Stimulated activated CD4-positive, alpha-beta T cell treated with anti-CD3 and anti-CD28 coated beads, Interleukin-15, amount 100 ng/mL, for 1 hour (primary cell): ENCODE results near the gene IGF1R.
"Not testable (repeated sequence)": the region's sequence is repeated elsewhere in the genome, so short reads cannot be mapped to it uniquely, and the experiment has no call there.

Experiments used
- DNase-seq, 2 donors: peaks; one replicate each; pipeline ENCODE4 v3.0.0-alpha.2; 2020; ENCODE audit warnings: low read depth in 1 of 2, low spot score in 1 of 2

Gene IGF1R

GRCh38 chr15:98647774-98648653 is at the start of gene IGF1R:
Gene IGF1R (plus strand): TSS chr15:98648539. CDS start chr15:98649582, 1,043 bp downstream.
- peak; percentile 79 to 90 for DNase-seq

- peak in 1 of 2 donors; percentile 14 for DNase-seq
These were observed 48.2 kb upstream of the IGF1R start for GRCh38 chr15:98599909-98600691.

DNA sequence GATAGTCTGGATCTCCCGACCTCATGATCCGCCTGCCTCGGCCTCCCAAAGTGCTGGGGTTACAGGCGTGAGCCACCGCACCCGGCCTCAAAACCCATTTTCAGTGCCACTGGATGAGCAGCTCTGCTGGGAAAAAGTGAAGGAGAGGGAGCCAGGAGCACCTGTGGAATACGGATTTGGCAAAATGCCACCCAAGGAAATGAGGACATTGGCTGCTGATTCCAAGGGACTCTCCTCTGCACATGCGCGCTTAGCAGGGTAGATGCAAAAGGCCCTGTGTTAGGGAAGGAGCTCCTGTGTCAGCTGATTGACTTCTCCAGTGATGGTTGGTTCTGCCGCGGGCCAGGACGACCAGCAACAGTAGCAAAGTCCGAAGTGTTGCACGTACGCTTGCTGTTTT is 43.4 kb upstream of the IGF1R start:
- no peak for DNase-seq

DNA sequence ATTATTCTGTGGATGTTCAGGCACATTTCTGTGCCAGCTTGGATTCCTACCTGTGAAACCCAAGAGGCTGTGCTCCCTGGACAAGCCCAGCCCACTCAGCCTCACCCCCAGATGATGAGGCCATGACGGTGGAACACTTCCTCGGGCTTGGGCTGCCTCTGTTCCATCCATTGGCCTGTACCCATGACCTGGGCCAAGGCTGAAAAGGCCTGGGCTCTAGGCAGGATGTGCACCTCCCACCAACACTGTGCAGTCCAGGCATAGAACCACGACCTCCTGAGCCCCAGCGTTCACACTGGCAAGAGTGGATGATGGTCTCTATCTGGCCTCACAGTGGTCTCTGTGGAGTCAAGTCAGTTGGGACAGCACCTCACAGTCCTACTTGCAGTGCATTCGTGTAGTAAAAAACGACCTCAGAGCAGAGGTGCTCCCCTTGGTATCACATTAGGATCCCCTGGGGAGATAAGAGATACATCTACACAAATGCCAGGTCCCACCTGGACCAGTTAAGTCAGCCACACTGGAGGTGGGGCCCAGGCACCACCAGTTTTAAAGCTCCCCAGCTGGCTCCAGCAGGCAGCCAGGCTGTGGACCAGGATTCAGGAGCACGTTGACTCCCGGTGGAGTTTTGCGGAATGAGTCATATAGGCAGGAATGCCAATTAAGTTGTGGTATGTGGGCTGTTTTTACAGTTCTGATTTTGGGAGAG is 39.0 kb upstream of the IGF1R start:
- no peak for DNase-seq

- DNase-seq: no peak
These were observed 37.3 kb upstream of the IGF1R start for GRCh38 chr15:98610991-98611390.

GRCh38 chr15:98611808-98612207 is 36.5 kb upstream of the IGF1R start:
- DNase-seq: no peak

DNA sequence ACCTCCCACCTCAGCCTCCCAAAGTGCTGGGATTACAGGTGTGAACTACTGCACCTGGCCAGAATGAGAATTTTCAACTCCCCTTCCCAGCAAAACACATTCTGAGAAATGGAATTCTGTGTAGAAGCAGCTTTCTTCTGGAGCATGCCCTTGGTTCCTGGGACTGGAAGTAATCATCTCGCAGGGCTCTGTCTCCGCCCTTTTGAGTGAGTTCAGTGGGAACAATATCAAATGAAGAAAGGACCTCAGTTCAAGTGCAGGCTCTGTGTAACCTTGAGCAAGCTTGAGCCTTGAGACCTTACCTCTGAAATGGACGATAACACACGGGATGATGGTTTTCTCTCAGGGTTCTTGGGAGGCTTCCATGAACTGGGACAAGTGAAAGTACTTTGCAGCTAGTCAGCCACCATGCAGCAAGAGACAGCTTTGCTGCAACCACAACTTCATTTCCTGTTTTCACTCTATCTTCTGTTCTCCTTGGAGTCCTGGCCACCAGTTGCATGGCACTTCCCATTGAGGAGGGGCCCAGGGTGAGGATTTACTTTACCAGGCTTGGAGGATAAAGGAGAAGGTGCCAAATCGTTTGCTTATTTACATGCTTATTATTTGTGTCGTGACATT is 35.7 kb upstream of the IGF1R start:
- no peak for DNase-seq

- no peak for DNase-seq
These were observed 33.7 kb upstream of the IGF1R start for GRCh38 chr15:98614681-98615080.

GRCh38 chr15:98616397-98616796 is 31.9 kb upstream of the IGF1R start:
- no peak for DNase-seq

DNA sequence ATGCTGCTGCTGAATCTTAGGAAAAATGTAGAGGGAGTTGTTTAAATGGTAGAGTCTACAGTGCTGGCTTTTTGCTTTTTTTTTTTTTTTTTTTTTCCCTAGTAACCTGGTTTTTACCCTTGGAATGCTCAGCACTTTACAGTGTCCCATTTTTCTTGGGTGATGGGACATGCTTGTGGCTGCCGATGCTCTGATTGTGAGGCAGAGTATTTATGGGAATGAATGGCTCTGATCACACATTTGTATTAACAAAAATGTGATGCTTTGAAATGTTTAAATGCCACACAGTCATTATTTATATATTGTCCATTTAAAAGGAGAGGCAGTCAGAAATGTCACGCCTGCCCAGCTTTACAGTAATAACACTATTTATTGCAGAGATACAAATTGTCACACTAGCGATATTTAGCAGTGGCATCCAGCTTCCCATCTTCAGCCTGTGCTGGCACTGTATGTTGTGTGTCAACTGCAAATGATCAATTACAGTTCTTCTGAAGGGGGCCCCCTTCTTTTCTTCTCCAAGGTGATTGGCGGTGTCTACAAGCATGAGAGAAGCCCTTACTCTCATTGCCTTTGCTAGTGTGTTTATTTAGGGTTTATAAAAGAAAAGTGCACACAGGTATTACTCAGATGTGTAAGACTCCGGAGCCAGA is 30.9 kb upstream of the IGF1R start:
- no peak for DNase-seq

DNA sequence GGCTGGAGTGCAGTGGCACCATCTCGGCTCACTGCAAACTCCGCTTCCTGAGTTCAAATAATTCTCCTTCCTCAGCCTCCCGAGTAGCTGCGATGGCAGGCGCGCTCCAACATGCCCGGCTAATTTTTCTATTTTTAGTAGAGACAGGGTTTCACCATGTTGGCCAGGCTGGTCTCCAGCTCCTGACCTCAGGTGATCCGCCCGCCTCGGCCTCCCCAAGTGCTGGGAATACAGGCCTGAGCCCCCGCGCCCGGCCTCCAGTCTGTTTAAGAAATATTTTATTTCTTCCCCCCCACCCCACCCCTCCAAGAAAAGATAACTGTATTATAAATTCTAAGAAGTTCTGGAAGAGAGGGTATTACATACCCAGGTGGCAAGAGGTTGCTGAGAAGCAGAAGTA is 29.8 kb upstream of the IGF1R start:
- DNase-seq: not testable (repeated sequence)

- no peak for DNase-seq
These were observed 28.3 kb upstream of the IGF1R start for GRCh38 chr15:98620020-98620419.

DNA sequence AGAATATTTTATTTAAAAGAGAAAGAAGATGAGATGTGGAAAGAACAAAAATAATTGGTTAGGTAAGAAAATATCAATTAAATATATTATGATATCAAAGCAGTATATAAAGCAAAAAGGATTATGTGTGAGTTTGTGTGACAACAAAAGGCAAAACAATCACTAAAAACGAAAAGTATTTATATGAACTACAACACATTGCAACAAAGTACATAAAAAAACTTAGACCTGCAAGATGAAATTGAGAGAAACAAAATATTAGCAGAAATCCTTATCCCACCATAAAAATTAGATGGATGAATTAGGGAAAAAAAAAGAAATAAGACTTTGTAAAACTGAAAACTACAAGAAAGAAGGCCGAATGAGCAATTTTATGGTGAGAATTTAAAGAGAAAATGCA is 27.3 kb upstream of the IGF1R start:
- no peak for DNase-seq

GRCh38 chr15:98625614-98626013 is 22.7 kb upstream of the IGF1R start:
- no peak for DNase-seq

GRCh38 chr15:98626153-98626552 is 22.2 kb upstream of the IGF1R start:
- no peak for DNase-seq

GRCh38 chr15:98628216-98628615 is 20.1 kb upstream of the IGF1R start:
- no peak for DNase-seq

DNA sequence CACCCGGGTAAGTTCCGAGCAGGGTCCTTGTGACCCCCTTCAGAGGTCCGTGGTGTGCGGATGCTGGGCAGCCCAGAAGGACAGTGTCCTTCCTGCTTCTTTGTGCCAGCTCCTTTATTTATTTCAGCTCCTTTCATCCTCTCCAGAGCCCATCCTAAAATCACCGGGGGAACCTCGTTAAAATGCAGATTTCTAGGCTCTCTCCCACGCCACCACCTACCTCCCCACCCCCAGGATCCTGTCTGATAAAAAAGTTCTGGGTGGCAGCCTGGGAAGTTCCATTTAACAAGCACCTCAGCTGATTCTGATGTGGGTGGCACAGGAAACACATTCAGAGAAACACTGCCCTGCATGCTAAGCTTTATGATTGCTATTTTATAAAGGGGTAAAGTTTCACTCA is 12.5 kb upstream of the IGF1R start:
- DNase-seq: no peak

DNA sequence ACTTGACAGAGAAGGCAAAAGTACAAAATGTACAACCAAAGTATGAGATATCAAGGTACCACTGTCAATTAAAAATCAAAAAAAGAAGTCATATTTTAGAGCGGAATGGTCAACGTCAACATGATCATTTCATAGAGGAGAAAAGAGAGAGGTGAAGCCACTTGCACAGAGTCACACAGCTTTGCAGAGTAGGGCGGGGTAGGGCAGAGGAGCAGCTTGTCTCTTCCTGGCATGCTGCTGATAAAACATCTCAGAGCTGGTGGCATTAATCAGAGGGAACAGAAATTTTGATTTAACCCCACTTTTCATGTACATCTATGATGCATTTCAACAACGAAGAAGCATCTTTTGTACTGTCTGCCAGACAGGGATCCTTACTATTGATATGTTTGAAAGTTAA is 5.2 kb upstream of the IGF1R start:
- DNase-seq: no peak

DNA sequence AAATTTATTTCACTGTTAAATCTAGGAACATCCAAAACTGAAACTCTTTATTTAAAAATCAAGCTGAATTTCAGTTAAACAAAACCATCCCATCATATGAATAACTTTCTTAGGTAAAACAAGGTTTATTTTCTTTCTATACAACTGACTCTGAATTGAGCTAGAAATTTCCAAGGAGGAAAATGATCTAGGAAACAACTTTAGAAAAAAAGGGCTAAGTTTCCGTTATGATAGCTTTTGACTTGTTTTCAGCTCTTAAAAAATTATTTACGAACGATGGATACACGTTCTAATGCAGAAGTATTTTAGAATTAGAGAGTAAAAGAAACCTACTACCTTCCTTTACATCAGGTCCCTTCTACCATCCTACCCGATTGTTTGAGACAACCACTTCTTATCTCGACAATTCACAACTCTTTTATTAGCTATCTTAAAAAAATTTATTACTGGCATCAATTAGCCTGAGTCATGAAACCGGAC is 1.8 kb upstream of the IGF1R start:
- DNase-seq: no peak

DNA sequence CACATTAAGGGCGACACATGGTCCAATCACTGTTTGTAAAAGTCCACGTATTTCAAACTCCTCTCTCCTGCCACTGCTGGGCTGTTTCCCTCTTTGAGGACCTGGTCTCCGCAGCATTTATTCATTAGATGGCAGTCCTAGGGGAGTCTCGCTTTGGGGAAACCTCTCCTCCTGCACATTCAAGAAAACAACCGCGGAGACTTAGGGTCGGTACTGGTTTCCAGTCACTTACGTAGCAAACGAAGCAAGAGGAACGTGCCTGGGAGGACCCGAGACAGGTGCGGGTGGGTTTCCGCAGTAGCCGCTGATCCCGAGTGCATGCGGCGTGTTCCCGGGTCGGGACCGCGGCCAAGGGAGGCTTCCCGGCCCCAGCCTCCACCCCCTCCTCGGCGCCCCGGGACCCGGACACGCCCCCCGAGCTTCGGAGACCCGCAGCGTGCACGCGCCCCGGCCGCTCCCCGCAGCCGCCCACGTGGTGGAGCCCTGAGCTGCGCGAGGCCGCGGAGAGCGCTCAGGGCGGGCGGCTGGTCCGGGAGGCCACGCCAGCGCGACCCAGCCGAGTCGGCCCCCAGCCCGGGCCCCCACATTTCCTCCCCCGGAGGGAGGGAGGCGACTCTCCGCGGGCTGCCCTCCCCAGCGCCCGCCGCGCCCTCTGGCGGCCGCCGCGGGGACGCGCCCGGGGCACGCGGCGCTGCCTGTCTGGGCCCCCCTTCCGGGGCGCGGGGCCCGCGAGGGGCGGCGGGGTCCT is 1.1 kb upstream of the IGF1R start:
- DNase-seq: peak; percentile 43 to 52
